Epithelial cell of esophagus (primary cell): ENCODE data around the gene WDR7.

ENCODE experiments used
- DNase-seq: peaks from one replicate; pipeline ENCODE4 v3.0.0; 2010; ENCODE audit warnings: low read depth
- H3K4me3 ChIP-seq: 2 replicates; pipeline ENCODE4 v1.5.1; 2011; ENCODE audit warnings: mild to moderate bottlenecking, low read length, control low read depth
- TF ChIP-seq, protein P1 (sequence below): IDR thresholded peaks from 2 replicates; pipeline ENCODE4 v1.5.1; 2011; ENCODE audit warnings: low read depth, mild to moderate bottlenecking, low read length, control low read depth, inconsistent platforms; ENCODE audit not compliant: insufficient read depth; ENCODE audit errors: missing control alignments

Gene WDR7

DNA sequence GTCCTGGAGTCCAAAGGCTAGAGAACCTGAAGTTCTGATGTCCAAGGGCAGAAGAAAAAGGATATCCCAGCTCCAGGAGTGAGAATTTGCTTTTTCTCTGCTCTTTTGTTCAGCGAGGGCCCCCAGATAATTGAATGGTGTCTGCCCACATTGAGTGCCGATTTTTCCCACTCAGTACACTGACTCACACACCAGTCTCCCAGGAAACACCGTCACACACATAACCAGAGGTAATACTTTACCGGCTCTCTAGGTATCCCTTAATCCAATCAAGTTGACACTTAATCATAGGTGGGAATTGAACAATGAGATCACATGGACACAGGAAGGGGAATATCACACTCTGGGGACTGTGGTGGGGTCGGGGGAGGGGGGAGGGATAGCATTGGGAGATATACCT is 161.5 kb downstream of the WDR7 start:
- no peak overlapping the region for H3K4me3 ChIP-seq
- no peak for DNase-seq
- TF ChIP-seq, protein P1, sequence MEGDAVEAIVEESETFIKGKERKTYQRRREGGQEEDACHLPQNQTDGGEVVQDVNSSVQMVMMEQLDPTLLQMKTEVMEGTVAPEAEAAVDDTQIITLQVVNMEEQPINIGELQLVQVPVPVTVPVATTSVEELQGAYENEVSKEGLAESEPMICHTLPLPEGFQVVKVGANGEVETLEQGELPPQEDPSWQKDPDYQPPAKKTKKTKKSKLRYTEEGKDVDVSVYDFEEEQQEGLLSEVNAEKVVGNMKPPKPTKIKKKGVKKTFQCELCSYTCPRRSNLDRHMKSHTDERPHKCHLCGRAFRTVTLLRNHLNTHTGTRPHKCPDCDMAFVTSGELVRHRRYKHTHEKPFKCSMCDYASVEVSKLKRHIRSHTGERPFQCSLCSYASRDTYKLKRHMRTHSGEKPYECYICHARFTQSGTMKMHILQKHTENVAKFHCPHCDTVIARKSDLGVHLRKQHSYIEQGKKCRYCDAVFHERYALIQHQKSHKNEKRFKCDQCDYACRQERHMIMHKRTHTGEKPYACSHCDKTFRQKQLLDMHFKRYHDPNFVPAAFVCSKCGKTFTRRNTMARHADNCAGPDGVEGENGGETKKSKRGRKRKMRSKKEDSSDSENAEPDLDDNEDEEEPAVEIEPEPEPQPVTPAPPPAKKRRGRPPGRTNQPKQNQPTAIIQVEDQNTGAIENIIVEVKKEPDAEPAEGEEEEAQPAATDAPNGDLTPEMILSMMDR = no peak

DNA sequence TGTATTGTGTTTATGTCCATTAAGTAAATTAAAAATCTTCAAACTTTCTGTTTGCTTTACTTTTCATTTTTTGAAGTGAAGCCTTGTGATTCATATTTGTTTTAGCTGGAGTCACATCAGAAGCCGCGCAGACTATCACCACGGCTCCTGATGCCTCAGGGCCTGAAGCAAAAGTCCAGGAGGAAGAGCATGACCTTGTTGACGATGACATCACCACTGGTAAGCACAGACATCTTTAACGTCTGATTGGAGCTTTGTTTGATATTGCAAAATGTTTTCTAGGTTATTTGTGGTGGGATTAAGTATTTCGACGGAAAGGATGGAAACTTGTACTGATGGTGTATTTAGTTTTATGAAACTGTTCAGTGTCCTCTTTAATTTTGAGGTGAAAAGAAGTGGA is 164.8 kb downstream of the WDR7 start:
- DNase-seq = peak; percentile 48
- H3K4me3 ChIP-seq = no peak overlapping the region
- TF ChIP-seq, protein P1 = no peak

DNA sequence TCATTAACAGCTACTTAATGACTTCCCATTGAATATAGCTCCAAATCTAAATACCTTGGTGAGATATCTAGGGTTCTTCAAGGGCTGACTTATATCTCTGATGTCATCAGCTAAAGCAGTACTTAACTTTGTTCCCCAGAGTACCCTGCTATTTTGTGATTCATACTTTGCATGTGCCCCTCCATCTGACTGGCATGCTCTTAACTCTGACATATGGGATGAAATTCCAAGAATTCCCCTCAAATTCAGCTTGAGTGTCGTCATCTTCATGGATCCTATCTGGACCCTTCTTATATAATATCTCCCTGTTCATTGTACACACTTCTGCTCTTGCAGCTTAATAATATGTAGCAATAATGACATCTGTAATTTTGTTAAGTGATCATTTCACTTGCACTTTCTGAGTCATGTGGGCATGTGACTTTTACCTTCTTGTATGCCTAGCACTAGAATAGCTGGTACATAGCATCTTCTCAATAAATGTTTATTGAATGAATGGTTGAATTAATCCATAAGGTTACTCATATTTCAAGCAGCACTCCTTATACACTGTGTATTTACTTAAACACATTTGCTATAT is 172.9 kb downstream of the WDR7 start:
- TF ChIP-seq, protein P1 = no peak
- peak; percentile 4 for DNase-seq
- H3K4me3 ChIP-seq = no peak overlapping the region

DNA sequence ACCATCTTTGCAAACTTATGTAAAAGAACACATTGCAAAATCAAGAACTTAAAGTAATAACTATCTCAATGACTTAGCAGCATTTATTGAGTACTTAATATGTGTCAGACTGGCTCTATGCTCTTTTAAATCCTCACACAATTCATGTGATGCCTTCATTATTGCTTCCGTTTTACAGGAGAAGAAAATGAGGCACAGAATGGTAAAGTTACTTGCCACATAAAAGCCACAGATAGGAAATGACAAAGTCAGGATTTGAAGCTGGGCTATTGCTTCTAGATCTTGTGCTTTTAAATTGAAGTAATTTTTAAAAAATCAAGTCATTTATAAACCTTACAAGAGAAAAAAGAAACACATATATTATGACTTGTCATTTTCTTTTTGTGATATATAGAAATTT is 174.2 kb downstream of the WDR7 start:
- TF ChIP-seq, protein P1 = no peak
- H3K4me3 ChIP-seq = no peak overlapping the region
- DNase-seq = no peak

DNA sequence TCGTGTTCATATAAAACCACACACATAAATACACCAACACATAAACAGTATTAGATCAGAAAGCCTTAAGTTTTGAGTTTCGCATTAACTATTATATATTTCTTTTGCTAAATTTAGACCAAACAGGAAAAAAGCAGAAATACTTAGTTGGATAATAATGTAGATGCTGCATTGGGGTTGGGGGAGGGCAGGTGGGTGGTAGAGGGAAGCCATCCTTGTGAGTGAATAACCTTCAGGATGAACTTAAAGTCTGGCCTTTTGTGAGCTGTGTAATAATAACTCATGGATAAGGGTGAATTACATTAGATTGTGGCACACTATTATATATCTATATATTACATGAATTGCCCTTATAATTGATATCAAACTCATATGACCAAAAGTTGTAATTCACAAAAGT is 174.7 kb downstream of the WDR7 start:
- no peak overlapping the region for H3K4me3 ChIP-seq
- TF ChIP-seq, protein P1 = no peak
- no peak for DNase-seq

DNA sequence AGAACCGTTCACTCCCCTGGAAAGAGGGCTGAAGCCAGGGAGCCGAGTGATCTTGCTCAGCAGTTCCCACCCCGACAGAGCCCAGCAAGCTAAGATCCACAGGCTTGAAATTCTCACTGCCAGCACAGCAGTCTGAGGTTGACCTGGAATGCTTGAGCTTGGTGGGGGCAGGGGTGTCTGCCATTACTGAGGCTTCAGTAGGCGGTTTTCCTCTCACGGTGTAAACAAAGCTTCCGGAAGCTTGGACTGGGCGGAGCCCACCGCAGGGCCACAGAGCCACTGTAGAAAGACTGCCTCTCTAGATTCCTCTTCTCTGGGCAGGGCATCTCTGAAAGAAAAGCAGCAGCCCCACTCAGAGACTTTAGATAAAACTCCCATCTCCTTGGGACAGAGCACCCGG is 180.8 kb downstream of the WDR7 start:
- no peak overlapping the region for H3K4me3 ChIP-seq
- TF ChIP-seq, protein P1 = no peak
- DNase-seq = no peak

DNA sequence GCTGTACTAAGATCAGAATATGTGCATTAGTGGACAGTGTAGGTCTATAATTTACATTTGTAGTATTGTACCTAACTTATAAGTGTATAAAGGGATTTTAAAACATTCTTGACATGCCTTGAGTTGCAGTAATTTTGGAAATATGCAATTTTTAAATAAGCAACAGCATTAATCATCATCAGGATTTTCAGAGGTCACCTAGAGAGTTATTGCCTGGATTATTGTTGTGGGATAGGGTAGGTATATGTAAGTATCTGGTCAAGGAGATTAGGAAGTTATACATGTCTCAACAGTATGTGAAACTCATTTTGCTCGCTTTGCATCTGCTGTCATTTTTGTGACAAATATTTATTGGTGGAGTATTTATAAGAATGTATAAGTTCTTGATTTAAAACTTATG is 184.2 kb downstream of the WDR7 start:
- no peak overlapping the region for H3K4me3 ChIP-seq
- no peak for DNase-seq
- TF ChIP-seq, protein P1 = no peak
